GM12872 (cell line): Measurements from ENCODE around the gene TNFRSF14.

Source experiments
- TF ChIP-seq, protein P1 (sequence below): IDR thresholded peaks from 3 replicates; pipeline ENCODE4 v1.5.1; 2011; ENCODE audit warnings: low read depth, mild to moderate bottlenecking, low read length, moderate library complexity; ENCODE audit not compliant: insufficient read depth

Gene TNFRSF14

DNA sequence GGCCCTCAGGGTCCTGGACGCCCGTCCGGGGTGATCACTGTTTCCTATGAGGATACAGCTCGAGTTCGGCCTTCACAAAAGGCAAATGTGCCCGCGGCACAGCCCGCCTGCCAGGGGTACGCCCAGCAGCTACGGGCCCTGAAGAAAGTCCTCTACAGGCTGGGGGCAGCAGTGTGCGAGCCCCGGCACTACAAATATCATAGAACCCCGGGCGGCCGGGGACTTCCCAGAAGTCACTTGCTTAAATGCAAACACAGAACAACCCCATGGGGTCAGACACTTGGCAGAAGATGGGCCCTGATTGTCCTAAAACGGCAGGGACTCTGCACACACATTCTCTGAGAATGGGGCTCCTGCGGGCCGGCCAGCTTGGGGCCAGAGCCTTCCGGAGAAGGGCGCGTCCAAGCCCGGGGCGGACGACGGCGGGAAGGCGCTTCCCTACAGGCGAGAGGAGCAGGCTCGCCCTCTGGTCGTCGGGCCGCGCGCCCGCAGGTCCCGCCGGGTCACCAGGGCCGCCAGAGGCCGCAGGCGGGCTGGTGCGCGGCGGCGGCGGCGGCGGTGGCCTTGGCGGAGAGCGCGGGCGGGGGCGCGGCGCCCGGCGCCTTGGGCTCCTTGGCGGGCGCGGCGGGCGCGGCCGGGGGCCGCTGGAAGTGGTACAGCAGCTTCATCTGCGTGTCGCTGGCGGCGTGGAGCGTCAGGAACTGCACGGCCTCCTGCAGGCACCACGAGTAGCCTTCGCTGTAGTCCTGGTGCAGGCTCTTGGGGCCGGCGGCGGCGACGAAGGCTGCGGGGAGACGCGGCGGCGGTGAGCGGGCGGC lies 27.0 kb upstream of the TNFRSF14 start:
- TF ChIP-seq, protein P1, sequence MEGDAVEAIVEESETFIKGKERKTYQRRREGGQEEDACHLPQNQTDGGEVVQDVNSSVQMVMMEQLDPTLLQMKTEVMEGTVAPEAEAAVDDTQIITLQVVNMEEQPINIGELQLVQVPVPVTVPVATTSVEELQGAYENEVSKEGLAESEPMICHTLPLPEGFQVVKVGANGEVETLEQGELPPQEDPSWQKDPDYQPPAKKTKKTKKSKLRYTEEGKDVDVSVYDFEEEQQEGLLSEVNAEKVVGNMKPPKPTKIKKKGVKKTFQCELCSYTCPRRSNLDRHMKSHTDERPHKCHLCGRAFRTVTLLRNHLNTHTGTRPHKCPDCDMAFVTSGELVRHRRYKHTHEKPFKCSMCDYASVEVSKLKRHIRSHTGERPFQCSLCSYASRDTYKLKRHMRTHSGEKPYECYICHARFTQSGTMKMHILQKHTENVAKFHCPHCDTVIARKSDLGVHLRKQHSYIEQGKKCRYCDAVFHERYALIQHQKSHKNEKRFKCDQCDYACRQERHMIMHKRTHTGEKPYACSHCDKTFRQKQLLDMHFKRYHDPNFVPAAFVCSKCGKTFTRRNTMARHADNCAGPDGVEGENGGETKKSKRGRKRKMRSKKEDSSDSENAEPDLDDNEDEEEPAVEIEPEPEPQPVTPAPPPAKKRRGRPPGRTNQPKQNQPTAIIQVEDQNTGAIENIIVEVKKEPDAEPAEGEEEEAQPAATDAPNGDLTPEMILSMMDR, result no peak

DNA sequence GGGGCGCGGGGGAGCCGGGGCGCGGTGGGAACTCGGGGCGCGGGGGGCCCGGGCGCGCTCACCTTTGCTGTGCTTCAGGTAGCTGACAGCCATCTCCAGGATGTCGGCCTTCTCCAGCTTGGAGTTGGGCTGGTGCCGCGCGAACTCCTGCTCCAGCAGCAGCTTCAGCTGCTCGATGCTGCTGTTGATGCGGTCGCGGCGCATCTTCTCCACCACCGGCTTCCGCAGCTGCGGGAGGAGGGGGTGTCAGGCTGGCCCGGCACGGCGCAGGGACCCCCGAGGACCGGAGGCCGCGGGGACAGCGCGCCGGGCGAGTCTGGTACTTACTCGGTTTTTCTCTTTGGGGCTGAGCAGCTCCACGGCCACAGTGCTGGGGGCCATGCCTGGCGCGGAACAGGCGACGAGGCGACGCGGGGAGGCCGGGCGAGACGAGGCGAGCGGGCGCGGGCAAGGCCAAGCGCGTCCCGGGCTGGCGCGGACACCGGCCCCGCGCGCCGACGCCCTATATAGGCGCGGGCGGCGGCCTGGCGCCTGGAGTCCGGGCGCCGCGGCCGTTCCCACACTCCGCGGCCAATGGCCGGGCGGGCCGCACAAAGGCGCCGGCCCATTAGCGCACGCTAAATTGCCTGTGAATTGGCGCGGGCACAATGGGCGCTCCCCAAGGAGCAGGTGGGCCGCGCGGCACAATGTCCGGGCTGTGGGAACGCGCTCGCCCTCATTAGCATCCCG lies 26.2 kb upstream of the TNFRSF14 start, which contains the start of gene HES5:
HES5 (minus strand) TSS at position 480 of the 729 bp plus-strand sequence; CDS start at position 381, 99 bp downstream.
- TF ChIP-seq, protein P1, result no peak

DNA sequence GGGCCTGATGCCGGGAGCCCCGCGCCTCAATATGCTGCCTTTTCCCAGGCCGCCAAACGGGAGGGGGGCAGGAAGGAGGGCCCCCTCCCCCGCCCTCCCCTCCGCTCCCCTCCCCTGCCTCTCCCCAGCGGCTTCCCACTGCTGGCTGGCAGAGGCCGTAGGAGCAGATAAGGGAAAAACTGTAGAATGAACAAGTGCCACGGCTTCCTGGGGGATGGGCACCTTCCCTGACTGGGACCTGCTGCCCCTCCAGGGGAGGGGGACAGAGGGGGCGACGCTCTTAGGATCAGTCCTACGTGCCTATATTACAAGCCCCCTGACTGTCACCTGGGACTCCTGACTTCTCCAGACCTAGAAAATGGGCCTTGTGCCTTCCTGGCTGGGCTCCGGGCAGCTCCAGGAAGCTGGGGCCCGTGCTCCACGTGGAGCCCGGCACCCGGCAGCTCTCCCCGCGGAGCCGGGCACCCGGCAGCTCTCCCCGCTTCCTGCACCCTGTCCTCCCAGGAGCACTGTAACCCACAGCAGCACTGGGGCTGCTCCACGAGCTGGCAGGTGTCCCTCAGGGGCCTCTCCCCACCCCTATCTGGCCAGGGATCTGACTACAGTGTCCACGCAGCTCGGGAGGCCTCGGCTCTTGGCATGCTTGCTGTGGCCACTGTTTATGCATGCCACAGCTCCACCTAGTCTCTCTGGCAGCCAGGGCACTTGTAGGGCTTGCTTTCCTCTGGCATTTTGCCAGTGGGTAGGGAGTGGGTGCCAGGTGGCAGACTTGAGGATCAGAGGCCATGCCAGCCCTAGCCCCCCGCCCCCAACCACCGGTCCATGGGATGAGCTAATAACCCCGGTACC lies 25.4 kb upstream of the TNFRSF14 start:
- TF ChIP-seq, protein P1, result no peak

DNA sequence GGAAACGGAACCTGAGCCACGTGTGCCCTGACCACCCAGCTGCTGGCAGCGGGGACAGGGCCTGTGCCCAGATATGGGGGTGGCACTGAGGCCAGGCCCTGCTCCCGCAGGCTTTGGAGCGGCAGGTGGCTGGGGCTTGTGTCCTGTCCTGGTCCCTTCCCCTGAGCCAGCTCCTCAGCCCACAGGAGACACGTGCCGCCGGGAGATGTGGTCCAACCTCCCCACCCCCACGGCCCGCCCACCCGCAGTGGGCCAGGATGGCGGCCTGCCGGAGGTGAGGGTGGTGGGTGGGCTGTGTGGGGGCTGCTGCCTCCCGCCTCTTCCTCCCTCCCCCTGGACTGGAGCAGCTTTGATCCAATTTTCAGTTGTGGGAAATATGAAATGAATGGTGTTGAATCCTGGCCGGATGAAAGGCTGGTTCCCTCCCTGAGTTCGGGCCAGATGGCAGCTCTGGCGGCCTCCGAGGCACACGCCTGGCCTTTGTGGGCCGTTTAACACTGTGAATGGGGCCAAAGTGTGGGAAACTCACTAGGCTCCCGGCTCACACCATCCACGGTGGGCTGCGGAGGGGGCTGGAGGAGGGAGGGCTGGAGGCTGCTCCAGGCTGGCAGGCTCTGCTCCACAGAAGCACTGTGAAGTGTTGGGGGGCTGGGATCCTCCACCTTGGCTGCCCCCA lies 23.5 kb upstream of the TNFRSF14 start:
- TF ChIP-seq, protein P1, result no peak

DNA sequence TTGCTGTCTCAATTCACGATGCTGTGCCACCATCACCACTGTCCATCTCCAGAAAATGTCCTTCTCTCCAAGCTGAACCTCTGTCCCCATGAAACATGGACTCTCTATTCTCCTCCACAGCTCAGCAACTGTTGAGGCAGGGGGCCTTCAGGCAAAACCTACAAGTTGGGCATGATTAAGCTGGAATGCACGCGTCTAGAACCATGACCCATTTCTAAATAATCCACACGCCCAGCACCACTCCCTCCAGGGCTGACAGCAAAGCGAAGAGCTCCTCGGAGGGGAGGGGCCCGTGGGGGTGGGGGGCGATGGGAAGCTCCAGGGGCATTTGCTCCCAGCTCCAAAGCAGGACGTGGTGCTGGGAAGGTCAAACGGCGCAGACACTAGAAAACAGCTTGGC lies 22.8 kb upstream of the TNFRSF14 start:
- TF ChIP-seq, protein P1, result no peak

DNA sequence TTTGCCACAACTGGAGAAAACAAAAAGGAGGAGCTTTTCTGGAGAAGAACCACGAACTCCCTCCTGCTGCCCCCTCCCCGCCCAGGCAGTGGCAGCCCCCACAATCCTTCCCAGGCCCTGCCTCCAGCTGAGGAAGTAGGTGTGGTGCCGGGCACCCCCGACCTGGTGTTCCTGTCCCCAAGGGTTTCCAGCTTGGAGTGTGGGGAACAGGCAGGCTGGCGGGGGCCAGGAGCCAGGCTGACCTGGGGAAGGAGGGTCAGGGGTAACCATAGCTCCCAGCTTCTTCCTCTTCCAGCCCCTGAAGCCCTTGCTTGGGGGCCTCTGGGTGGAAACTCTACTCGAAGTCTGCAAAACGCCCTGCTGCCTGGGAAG lies 21.9 kb upstream of the TNFRSF14 start:
- TF ChIP-seq, protein P1, result no peak
